SU-DHL-6 (cell line): ENCODE results near the gene TRABD.

Source experiments
- CTCF ChIP-seq: fragments of 200-600 bp; sonication (generic); IDR thresholded peaks from one replicate; pipeline ENCODE4 v1.5.1; 2017; ENCODE audit warnings: antibody characterized with exemption, mild to moderate bottlenecking, low read length, moderate library complexity; ENCODE audit not compliant: insufficient read depth, poor library complexity, severe bottlenecking
- EZH2phosphoT487 ChIP-seq: fragments of 200-600 bp; sonication (generic), shearing (Covaris generic); conservative IDR thresholded peaks from 2 replicates; pipeline ENCODE4 v1.6.1; 2018; ENCODE audit warnings: mild to moderate bottlenecking, antibody characterized with exemption, low read length, moderate library complexity, mixed read lengths

GRCh38 chr22:50210378-50211139 is 24.8 kb downstream of the TRABD start:
- TF ChIP-seq CTCF = no peak
- TF ChIP-seq EZH2phosphoT487 = no peak
